ENCODE data around the gene FA2H.
A peak's percentile ranks its signal among the peaks of the same experiment; 100 is the strongest.

FA2H gene

GRCh38 chr16:74721716-74722115 is 52.9 kb downstream of the FA2H start:
- DNase-seq: no peak

GRCh38 chr16:74720579-74720978 is 54.0 kb downstream of the FA2H start:
- no peak for DNase-seq

- DNase-seq: no peak
Observed at GRCh38 chr16:74718741-74719610, 55.6 kb downstream of the FA2H start.

GRCh38 chr16:74718140-74718539 is 56.5 kb downstream of the FA2H start:
- no peak for DNase-seq

- DNase-seq: no peak
Observed at GRCh38 chr16:74717367-74717766, 57.3 kb downstream of the FA2H start.

- no peak for DNase-seq
Observed at GRCh38 chr16:74716355-74716754, 58.3 kb downstream of the FA2H start.

GRCh38 chr16:74713876-74714275 is 60.7 kb downstream of the FA2H start:
- no peak for DNase-seq

GRCh38 chr16:74713325-74713724 is 61.3 kb downstream of the FA2H start:
- no peak for DNase-seq

- DNase-seq: no peak
Observed at GRCh38 chr16:74711938-74712337, 62.7 kb downstream of the FA2H start.

GRCh38 chr16:74710401-74710800 is 64.2 kb downstream of the FA2H start:
- DNase-seq: no peak

- DNase-seq: peak; percentile 25
Observed at GRCh38 chr16:74709441-74709877, 65.2 kb downstream of the FA2H start.

GRCh38 chr16:74700438-74701225 is 74.0 kb downstream of the FA2H start, which contains the start of gene MLKL:
MLKL (minus strand) TSS chr16:74700862; CDS start chr16:74695757, 5,105 bp downstream.
- peak; percentile 56 for DNase-seq

- no peak for DNase-seq
Observed at GRCh38 chr16:74700116-74700437, 74.5 kb downstream of the FA2H start.

- no peak for DNase-seq
Observed at GRCh38 chr16:74699666-74700065, 75.0 kb downstream of the FA2H start.

GRCh38 chr16:74698222-74698621 is 76.4 kb downstream of the FA2H start:
- DNase-seq: no peak

- no peak for DNase-seq
Observed at GRCh38 chr16:74695450-74696422, 78.9 kb downstream of the FA2H start.

GRCh38 chr16:74691093-74691855 is 83.3 kb downstream of the FA2H start:
- DNase-seq: no peak

GRCh38 chr16:74682556-74682955 is 92.1 kb downstream of the FA2H start:
- no peak for DNase-seq

GRCh38 chr16:74680681-74681080 is 93.9 kb downstream of the FA2H start:
- no peak for DNase-seq

- DNase-seq: no peak
Observed at GRCh38 chr16:74679983-74680382, 94.6 kb downstream of the FA2H start.

GRCh38 chr16:74677868-74678267 is 96.8 kb downstream of the FA2H start:
- DNase-seq: no peak

- no peak for DNase-seq
Observed at GRCh38 chr16:74673876-74674275, 100.7 kb downstream of the FA2H start.

All from activated gamma-delta T cell (primary cell).